Calu3 (cell line): Measurements from ENCODE around the gene KRTAP10-9. TPM values are rescaled to one million over a fixed set of nuclear protein-coding genes. Genes with fewer than 3 reads are reported as not detected.

Experiments
- BruUV-seq: library from RNA; stranded (reverse); fragments of 400-500 nt; replicated peaks from 2 replicates; lab custom pipeline; 2021; lab: Mats Ljungman, UMichigan
- CTCF ChIA-PET: fragments of 300-600 bp; sonication (Branson Sonifier 250); formaldehyde crosslinking; loops from one replicate; lab custom pipeline; 2022; ENCODE audit warnings: antibody characterized with exemption; lab: Charles Lee
- DNase-seq: peaks from one replicate; pipeline ENCODE4 v3.0.0; 2022
- H3K27ac Mint-ChIP-seq: one replicate; pipeline ENCODE4 v1.8.0; 2022; ENCODE audit warnings: mixed read lengths; ENCODE audit not compliant: unreplicated experiment
- H3K27me3 Mint-ChIP-seq: one replicate; pipeline ENCODE4 v1.8.0; 2022; ENCODE audit warnings: mixed read lengths; ENCODE audit not compliant: unreplicated experiment
- H3K36me3 Mint-ChIP-seq: one replicate; pipeline ENCODE4 v1.8.0; 2022; ENCODE audit warnings: mild to moderate bottlenecking, moderate library complexity, mixed read lengths; ENCODE audit not compliant: insufficient read depth, unreplicated experiment
- H3K4me1 Mint-ChIP-seq: one replicate; pipeline ENCODE4 v1.8.0; 2022; ENCODE audit warnings: mild to moderate bottlenecking, low read depth, mixed read lengths; ENCODE audit not compliant: unreplicated experiment
- H3K4me3 Mint-ChIP-seq: one replicate; pipeline ENCODE4 v1.8.0; 2022; ENCODE audit warnings: mild to moderate bottlenecking, low read depth, moderate library complexity, mixed read lengths; ENCODE audit not compliant: unreplicated experiment
- H3K9me3 Mint-ChIP-seq: one replicate; pipeline ENCODE4 v1.8.0; 2022; ENCODE audit warnings: low read depth, mixed read lengths; ENCODE audit not compliant: unreplicated experiment
- intact Hi-C: fragments of 100-400 bp; cut with micrococcal nuclease; formaldehyde crosslinking; loops from one replicate; pipeline ENCODE4 v1.10.0; 2022; ENCODE audit not compliant: unreplicated experiment
- total RNA-seq: library from RNA; stranded (reverse); gene quantifications from 2 replicates; pipeline ENCODE4 v1.2.3, GENCODE V29; 2022
- TF ChIP-seq, protein P1 (sequence below): fragments of 200-600 bp; IDR thresholded peaks from one replicate; pipeline ENCODE4 v1.8.0; 2022; ENCODE audit warnings: antibody characterized with exemption; ENCODE audit not compliant: unreplicated experiment

The KRTAP10-9 gene
- total RNA-seq, 1 experiment from 2014 or later, result not detected

DNA sequence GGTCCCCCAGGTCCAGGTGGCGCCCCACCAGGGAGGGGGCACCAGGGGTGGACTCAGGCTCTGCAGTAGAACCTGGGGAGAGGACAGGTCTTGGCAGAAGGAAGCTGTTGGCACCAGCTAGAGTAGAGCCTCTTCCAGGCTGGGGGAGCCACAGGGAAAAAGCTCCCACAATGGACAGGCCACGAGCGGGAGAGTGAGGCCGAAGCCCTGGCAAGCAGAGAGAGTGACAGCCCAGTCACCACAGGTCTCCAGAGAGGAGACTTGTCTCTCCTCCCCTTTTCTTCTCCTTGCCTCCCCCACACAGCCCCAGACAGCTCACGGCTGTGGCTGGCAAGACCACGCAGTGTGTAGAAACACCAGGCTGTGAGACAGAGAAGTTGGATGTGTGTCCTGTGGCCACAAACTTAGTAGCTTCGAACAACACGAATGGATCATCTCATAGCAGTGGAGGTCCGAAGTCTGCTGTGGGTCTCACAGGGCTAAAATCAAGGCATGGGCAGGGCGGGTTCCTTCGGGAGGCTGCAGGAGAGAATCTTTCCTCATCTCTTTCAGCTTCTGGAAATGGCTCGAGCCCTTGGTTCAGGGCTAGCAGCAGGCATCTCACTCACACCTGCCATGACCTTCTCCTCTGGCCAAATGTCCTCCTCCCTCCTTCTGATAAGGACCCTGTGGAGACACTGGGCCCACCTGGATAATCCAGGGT, 24.2 kb downstream of the KRTAP10-9 start:
- no peak overlapping the region for H3K4me3 Mint-ChIP-seq
- BruUV-seq, result no TSS peak
- H3K27me3 Mint-ChIP-seq, result peaks cover 85% of the 10 kb centered on the region
- DNase-seq, result no peak
- H3K27ac Mint-ChIP-seq, result no peak overlapping the region
- H3K9me3 Mint-ChIP-seq, result no peaks in the 10 kb centered on the region
- peaks cover 7% of the 10 kb centered on the region for H3K36me3 Mint-ChIP-seq
- intact Hi-C loops, result no loop called here
- no peaks in the 10 kb centered on the region for H3K4me1 Mint-ChIP-seq
- TF ChIP-seq, protein P1, sequence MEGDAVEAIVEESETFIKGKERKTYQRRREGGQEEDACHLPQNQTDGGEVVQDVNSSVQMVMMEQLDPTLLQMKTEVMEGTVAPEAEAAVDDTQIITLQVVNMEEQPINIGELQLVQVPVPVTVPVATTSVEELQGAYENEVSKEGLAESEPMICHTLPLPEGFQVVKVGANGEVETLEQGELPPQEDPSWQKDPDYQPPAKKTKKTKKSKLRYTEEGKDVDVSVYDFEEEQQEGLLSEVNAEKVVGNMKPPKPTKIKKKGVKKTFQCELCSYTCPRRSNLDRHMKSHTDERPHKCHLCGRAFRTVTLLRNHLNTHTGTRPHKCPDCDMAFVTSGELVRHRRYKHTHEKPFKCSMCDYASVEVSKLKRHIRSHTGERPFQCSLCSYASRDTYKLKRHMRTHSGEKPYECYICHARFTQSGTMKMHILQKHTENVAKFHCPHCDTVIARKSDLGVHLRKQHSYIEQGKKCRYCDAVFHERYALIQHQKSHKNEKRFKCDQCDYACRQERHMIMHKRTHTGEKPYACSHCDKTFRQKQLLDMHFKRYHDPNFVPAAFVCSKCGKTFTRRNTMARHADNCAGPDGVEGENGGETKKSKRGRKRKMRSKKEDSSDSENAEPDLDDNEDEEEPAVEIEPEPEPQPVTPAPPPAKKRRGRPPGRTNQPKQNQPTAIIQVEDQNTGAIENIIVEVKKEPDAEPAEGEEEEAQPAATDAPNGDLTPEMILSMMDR, result no peak
- CTCF ChIA-PET, result no interaction called here

DNA sequence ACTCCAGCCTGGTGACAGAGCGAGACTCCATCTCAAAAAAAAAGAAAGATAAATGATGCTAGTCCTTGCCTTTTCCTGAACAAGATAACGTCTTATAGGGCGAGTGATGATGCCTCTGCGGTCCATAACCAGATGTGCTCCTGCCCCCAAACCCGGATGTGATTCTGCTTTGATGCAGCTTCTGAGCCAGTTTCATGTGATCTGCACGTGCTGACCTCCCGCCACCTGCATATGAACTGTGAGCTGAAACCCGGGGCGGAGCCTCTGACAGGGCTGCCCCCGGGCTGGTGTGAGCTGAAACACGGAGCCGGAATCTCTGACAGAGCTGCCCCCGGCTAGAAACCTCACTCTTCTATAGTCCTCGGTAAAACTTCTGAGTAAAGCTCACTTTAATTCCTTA, 26.2 kb downstream of the KRTAP10-9 start:
- H3K36me3 Mint-ChIP-seq, result peaks cover 3% of the 10 kb centered on the region
- TF ChIP-seq, protein P1, result no peak
- H3K27ac Mint-ChIP-seq, result no peak overlapping the region
- intact Hi-C loops, result no loop called here
- DNase-seq, result no peak
- no peaks in the 10 kb centered on the region for H3K4me1 Mint-ChIP-seq
- CTCF ChIA-PET, result no interaction called here
- H3K4me3 Mint-ChIP-seq, result no peak overlapping the region
- peaks cover 85% of the 10 kb centered on the region for H3K27me3 Mint-ChIP-seq
- H3K9me3 Mint-ChIP-seq, result no peaks in the 10 kb centered on the region
- BruUV-seq, result no TSS peak

DNA sequence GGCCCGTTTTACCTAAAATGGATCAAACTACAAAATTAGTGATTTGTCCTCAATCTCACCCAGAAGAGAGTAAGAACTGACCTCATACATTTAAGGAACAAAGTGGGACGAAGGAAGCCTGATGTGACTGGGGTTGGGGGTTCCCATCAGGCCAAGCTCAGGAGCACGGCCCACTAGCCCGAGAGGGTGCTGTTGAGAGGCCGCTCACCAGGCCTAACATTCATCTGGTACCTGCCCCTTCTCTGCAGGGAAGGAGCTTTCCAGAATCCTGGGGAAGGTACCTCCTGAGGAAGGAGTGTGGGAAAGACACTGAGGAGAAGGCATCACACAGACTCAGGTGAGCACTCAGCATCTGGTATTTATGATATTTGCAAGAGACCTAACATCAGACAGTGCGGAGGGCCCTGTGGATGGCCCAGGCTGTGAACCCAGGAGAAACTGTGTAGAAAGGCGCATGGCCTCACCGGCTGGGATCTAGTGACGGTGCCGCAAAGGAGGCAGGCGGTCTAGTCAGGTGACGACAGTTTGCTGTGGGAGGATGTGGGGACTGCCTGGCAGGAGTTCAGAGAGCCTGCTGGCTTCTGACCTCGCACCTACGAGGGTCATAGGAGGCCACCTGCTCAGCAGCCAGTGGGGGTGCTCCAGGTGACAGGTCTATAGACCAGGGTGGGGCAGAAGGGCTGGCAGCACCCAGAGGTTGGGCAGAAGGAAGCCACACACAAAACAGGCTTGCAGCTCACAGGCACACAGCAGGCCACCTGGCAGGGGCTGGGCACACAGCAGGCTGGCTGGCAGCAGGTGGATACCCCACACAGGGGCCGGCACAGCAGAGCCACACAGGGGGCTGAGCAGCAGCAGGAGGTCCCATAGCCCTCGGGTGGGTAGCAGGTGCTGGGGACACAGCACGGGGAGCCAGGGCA, 27.0 kb downstream of the KRTAP10-9 start:
- DNase-seq, result no peak
- H3K36me3 Mint-ChIP-seq, result peaks cover 3% of the 10 kb centered on the region
- TF ChIP-seq, protein P1, result no peak
- no peak overlapping the region for H3K4me3 Mint-ChIP-seq
- no TSS peak for BruUV-seq
- intact Hi-C loops, result no loop called here
- no peaks in the 10 kb centered on the region for H3K9me3 Mint-ChIP-seq
- H3K4me1 Mint-ChIP-seq, result no peaks in the 10 kb centered on the region
- CTCF ChIA-PET, result no interaction called here
- no peak overlapping the region for H3K27ac Mint-ChIP-seq
- H3K27me3 Mint-ChIP-seq, result peaks cover 89% of the 10 kb centered on the region

DNA sequence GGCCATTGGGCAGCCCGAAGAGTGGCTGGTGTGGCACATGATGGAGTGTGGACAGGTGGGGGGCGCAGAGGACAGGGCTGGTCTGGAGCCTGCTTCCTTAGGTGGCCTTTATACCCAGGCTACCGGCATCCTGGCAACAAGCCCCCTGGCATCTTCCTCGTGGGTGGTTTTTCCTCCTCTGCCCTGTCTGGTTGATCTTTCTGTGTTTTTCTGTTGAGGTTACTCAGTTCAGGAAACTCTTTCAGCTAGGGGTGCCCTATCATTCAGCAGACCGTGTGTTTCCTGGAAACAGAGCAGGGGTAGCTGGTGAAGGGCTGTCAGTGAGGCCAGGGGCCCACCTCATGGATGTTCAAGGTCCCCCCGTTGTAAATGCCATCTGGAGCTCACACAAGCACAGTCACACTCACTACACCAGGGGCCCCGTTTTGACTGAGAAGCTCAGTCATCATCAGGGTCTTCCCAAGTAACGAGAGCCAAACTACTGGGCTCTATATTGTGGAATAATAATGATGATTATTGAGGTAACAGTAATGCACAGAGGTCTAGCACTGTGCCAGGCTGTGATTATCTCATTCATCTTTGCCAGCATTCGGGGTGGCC, 27.8 kb downstream of the KRTAP10-9 start, which contains the start of gene KRTAP12-4:
KRTAP12-4 (minus strand) TSS at position 84 of the 600 bp plus-strand sequence; CDS start at position 39, 45 bp downstream.
- H3K36me3 Mint-ChIP-seq, result peaks cover 3% of the 10 kb centered on the region
- no peaks in the 10 kb centered on the region for H3K4me1 Mint-ChIP-seq
- CTCF ChIA-PET, result no interaction called here
- TF ChIP-seq, protein P1, result no peak
- no peak within 1 kb of the TSS for H3K4me3 Mint-ChIP-seq
- BruUV-seq, result no TSS peak
- H3K9me3 Mint-ChIP-seq, result no peaks in the 10 kb centered on the region
- DNase-seq, result no peak
- peaks cover 89% of the 10 kb centered on the region for H3K27me3 Mint-ChIP-seq
- no peak within 1 kb of the TSS for H3K27ac Mint-ChIP-seq
- intact Hi-C loops, result no loop called here
